GM21619 (cell line): Measurements from ENCODE around the gene HMGCLL1.

Experiments used
- ATAC-seq: cut with Tn5 transposase; IDR thresholded peaks from one replicate; pipeline ENCODE4 v1.9.1; 2021; ENCODE audit not compliant: unreplicated experiment

The HMGCLL1 gene

DNA sequence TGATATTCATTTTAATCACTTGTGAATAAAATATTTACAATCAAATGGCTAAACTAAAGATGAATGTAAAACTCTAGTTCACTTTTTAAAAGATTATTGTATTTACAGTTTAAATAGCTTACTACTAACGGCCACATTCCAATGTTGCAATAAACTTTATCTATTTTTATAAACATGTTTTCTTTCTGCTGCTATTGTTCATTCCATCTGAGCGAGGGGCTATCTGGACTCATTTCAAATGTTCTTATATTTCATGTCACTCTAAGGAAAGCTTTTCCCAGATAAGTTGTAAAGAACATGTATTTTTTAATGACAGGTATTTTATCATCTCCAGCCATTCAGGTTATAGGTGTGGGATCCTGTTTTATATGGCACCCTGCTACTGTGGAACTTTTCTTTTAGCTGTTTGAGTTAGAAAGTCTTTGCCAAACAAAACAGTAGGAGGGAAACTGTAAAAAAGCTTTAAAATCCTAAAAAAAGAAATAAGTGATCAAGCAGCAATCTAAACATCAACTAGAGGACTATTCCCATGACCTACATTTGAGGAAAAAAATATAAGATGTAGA, 42.5 kb downstream of the HMGCLL1 start:
- no peak for ATAC-seq

DNA sequence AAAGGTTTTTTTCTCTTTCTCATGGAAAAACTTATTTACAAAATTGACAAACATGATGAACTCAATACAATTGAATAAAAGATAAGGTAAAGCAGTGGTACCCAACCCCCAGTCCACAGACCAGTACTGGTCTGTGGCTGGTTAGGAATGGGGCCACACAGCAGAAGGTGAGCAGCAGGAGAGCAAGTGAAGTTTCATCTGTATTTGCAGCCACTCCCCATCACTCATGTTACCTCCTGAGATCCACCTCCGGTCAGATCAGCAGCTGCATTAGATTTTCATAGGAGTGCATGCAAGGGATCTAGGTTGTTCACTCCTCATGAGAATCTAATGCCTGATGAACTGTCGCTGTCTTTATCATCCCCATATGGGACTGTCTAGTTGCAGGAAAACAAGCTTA, 47.5 kb downstream of the HMGCLL1 start:
- no peak for ATAC-seq

GRCh38 chr6:55530931-55531330, 48.1 kb downstream of the HMGCLL1 start:
- no peak for ATAC-seq

DNA sequence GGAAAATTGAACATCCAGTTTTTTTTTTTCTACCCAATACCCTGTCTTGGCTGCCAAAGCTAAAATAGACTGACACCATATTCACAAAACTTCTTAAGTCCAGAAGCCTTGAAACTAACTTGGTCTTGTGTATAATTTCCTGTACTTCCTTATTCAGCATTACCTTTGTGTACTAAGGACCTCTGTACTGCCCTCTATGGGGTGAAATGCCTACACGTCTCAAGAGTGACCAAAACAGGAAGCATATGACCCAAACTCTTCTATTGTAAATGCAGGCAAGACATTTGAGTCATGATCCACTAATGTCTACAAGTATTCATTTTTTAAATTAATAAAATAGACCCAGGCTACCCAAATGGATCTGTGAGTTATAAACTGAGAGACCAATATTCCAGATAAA, 50.4 kb downstream of the HMGCLL1 start:
- ATAC-seq, result no peak

GRCh38 chr6:55524441-55524840, 54.6 kb downstream of the HMGCLL1 start:
- no peak for ATAC-seq

DNA sequence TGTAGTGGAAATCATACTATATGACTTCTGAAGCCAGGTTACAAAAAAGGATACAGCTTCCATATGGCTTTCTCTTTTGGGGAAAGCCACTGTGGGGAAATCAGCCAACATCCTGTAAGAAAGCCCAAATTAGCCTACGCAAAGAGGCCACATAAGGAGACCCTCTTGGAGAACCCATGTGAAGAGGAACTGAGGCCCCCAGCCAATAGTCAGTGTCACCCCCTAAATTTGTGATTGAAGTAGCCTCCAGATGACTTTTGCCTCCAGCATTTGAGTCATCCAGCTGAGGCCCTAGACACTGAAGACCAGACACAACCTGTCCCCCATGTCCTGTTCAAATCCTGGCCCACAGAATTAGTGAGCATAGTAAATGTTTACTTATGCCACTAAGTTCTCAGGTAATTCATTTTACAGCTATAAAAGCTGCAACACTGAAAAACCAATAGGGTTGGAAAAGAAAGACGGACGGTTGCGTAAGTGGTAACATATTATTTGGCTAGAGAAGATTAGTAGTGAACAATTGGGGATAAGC, 60.4 kb downstream of the HMGCLL1 start:
- no peak for ATAC-seq

- no peak for ATAC-seq
These were observed 62.3 kb downstream of the HMGCLL1 start for GRCh38 chr6:55516736-55517135.

DNA sequence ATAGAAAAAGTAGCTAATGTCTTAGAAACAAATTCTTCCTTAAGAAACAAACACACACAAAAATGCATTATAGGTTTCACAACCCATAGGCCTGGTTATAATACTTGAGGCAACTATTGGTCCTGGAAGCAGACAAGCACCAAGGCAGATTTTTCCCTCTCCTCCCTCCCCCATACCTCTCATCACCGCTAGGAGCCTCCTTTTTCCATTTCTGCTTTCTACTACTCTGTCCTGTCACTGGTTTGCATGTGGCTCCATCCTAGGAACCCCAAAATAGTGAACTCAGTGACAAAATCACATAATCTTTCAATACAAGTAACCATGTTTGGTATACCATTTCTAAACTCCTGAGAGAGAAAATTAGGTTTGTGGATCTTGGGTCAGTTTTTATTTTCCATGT, 66.1 kb downstream of the HMGCLL1 start:
- no peak for ATAC-seq

DNA sequence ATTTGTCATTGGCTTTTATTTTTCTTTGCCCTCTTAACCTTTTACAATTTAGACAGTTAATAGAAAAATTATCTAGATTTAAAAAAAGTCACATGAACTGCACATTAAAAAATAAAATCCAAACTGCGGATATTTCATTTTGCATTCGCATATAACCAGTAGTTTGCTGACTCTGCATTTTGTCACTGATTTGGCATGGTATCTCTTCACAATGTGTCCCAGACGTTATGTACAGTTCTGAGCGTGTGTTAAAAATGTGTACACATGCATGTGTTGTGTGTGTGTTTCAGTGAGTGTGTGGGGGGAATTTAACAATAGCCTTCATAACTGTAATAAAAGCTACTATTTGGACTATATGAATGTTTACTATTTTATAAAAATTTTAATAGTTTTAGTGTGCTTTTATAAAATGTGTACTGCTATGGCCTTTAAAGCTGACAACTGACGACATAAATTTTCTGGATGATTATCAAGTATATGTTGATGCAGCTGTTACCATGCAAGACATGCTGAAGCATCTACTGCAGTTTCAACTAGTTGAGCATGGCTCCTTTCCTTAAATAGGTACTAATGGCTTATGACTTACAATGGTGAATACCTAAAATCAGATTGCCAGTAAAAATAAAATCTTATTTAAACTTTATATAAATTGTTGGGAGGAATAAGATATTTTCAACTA, 67.7 kb downstream of the HMGCLL1 start:
- ATAC-seq, result no peak

- ATAC-seq, result no peak
These were observed 79.4 kb downstream of the HMGCLL1 start for GRCh38 chr6:55499591-55499990.

DNA sequence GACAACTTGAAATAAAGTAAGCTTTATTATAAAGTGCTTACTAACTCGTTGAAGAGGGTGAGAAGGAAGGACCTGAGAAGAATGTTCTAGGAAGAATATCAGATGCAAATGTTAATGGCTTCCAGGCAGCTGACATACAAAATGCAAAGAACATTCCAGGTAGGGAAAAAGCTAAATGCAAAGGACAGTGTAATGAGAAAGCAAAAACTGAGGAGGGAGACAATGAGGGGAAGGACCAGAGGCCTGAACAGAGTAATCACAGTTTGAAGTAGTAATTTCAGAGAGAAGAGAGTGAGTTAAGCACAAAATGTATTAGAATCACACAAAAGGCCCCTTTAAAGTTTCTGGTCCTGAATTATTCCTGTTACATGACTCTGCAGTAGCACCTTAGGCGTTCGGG, 81.3 kb downstream of the HMGCLL1 start:
- no peak for ATAC-seq

DNA sequence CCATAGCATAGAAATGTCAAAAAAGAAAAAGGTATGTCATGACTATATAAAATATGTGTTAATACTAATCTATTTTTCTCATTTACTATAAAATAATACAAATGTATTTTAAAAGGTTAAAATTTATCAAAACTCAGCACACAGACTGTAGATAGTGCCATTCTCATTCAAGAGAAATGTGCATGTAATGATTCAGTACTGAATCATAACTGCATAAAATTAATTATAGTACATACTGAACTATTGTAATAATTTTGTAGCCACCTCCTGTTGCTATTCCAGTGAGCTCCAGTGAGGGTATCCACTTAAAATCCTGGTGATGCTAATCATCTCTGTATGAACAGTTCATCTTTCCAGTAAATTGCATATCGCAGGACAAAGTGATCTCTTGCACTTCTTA, 82.8 kb downstream of the HMGCLL1 start:
- ATAC-seq, result no peak

DNA sequence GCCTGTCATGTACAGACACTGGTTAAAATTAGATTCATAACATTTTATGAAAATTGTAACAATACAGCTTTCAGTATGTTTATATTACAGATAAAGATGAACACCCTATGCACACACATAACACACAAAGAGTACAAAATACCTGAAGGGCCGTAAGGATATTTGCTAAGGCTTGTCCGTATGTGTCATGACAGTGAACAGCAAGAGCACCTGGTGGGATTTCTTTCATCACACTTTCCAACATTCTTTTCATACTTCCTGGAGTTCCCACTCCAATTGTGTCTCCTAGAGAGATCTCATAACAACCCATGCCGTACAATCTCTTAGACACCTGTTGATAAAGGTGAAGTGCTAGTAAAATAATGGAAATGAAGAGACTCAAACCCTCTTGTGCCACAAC, 83.7 kb downstream of the HMGCLL1 start:
- ATAC-seq, result no peak

GRCh38 chr6:55494411-55494810, 84.6 kb downstream of the HMGCLL1 start:
- no peak for ATAC-seq

GRCh38 chr6:55492259-55492658, 86.7 kb downstream of the HMGCLL1 start:
- ATAC-seq, result no peak

DNA sequence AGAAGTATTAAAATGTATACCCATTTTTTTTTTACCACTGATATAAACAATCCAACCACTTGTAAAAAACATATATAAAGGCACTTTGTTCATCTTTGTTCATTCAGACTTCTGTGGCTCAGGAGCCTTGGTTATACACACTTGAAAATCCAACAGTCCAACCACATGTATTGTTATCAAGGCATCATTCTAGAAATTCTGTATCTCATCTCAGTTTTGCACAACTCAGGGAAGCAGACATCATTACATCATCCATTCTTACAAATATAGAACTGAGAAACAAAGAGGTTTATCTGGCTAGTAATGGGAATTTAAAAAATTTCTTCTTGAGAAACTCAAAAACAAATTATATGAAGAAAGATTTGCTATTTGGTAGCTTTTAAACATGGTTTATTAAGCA, 88.1 kb downstream of the HMGCLL1 start:
- ATAC-seq, result no peak

DNA sequence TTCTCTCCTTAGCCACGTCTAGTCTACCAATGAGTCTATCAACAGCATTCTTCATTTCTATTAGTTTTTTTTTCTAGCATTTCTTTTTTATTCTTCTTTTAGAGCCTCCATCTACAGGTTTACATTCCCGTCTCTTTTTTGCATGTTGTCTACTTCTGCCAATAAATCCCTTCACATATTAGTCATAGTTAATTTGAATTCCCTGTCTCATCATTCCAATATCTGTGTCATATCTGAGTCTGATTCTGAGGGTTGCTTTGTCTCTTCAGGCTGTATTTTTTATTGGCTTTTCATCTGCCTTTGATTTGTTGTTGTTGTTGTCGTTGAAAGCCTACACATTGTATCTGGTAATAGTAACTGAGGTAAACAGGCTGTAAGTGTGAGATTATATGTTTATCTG, 104.6 kb downstream of the HMGCLL1 start:
- no peak for ATAC-seq

DNA sequence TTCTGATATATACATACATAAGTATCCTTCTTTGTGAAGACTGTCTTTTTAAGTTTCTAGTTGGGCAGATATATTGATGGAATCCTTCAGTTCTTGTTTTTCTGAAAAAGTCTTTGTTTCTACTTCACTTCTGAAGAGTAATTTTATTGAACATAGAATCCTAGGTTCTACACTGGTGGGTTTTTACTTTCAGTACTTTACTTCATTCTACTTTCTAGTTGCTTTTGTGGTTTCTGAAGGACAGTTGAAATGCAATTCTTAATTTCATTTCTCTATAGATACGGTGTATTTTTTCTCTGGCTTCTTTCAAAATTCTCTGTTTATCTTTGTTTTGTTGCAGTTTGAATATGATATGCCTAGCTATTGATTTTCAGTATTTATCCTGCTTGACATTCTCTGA, 105.3 kb downstream of the HMGCLL1 start:
- ATAC-seq, result no peak

DNA sequence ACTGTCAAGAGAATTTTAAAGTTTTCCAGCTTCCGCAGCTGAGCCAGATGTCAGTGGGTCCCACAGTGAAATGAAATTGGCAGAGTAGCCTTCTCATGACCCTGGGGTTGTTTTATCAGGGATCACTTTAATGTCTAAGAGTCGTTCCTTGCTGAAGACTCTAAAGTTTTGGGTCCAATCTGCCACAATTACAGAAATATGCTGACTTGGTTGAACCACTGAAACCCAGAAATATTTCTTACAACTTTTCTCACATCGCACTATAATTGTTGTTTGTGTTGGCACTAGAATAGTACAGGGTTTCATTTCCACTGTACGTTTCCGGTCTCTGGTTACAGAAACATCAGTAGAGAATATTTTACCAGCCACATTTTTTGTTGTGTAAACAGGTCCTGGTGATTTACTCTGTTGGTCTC, 109.0 kb downstream of the HMGCLL1 start:
- ATAC-seq, result no peak

GRCh38 chr6:55456016-55456415, 123.0 kb downstream of the HMGCLL1 start:
- ATAC-seq, result no peak

- ATAC-seq, result no peak
These were observed 129.0 kb downstream of the HMGCLL1 start for GRCh38 chr6:55450005-55450404.

GRCh38 chr6:55449225-55449624, 129.8 kb downstream of the HMGCLL1 start:
- no peak for ATAC-seq

DNA sequence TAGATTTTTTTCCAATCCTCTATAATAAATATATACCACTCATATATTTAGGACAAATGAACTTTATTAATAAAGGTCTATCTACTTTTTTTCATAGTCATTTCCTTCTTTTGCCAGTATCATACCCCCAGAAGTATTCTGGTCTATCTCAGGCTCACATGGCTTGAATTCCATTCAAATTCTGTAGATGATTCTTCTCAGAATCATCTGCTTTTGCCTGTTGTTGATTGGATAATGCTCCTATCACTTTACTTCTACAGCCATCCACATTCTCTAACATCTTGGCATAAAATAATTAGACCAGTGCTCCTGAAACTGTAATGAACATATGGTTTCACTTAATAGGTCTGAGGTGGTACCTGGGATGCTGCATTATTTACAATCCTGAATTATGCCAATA, 130.5 kb downstream of the HMGCLL1 start:
- ATAC-seq, result no peak
